GM18520 (cell line): Measurements from ENCODE around the gene GNAI1.

Source experiments
- ATAC-seq: cut with Tn5 transposase; IDR thresholded peaks from one replicate; pipeline ENCODE4 v1.9.1; 2021; ENCODE audit not compliant: unreplicated experiment

Gene GNAI1

GRCh38 chr7:80244206-80244916 lies 109.7 kb downstream of the GNAI1 start:
- ATAC-seq = no peak

GRCh38 chr7:80247144-80247543 lies 112.5 kb downstream of the GNAI1 start:
- ATAC-seq = no peak

GRCh38 chr7:80247891-80248290 lies 113.3 kb downstream of the GNAI1 start:
- ATAC-seq = no peak

GRCh38 chr7:80249184-80249583 lies 114.6 kb downstream of the GNAI1 start:
- no peak for ATAC-seq

- no peak for ATAC-seq
These were observed 115.1 kb downstream of the GNAI1 start for GRCh38 chr7:80249619-80250295.

GRCh38 chr7:80253237-80253636 lies 118.6 kb downstream of the GNAI1 start:
- no peak for ATAC-seq

DNA sequence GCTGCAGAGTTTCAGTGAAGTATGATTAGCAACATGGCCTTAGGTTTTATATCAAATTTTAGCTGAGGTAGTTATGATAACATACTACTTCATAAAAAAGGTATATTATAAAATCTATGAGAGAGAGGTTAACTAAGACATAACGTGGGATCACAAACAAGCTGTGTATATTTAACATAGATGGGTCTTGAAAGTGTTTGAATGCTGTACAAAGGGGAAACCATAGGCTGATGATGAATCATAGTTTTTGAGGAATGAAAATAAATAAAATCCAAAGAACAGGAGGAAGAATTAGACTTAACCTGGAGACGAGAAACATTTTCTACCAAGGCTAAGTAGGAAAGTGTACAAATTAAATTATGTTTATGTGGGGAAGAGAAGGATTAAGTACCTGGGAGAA lies 119.0 kb downstream of the GNAI1 start:
- ATAC-seq = no peak

GRCh38 chr7:80255656-80256055 lies 121.0 kb downstream of the GNAI1 start:
- no peak for ATAC-seq

DNA sequence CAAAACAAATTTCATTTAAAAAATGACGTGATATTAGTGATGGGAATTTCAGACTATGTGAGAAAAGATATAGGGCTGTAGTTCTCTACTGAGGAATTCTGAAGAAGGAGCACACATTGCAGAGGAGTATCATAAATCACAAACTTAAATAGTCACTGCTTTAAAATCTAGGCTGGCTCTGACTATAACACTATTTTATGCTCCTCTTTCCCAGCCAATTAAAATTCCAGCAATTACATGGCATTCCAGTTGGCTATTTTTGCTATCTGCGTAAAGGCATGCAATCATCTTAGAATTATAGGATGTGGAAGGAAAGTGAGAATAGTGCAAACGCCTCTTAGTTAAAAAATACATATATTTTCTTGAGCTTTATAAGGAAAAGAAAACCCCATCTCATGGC lies 123.1 kb downstream of the GNAI1 start:
- no peak for ATAC-seq

- ATAC-seq = no peak
These were observed 126.0 kb downstream of the GNAI1 start for GRCh38 chr7:80260606-80261005.

GRCh38 chr7:80263333-80263732 lies 128.7 kb downstream of the GNAI1 start:
- ATAC-seq = no peak

DNA sequence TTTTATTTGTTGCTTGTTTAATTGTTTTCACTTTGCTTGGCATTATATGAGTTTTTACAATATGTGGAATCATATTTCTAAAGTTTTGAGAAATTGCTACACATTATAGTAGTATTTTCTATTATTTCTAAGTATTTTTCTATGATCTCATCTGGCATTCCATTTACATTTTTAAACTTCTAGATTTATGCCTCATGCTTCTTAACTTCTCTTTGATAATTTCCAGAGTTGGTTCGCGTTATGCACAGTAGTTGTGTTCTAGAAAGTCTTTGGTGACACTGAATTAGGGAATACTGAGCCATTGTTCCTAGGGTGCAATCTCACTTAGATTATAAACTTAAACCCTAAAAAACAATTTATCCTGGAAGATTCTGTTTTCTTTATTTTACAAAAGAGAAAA lies 129.2 kb downstream of the GNAI1 start:
- ATAC-seq = no peak

- no peak for ATAC-seq
These were observed 130.3 kb downstream of the GNAI1 start for GRCh38 chr7:80264769-80265495.

GRCh38 chr7:80272560-80273239 lies 138.1 kb downstream of the GNAI1 start:
- no peak for ATAC-seq

GRCh38 chr7:80273327-80273726 lies 138.7 kb downstream of the GNAI1 start:
- ATAC-seq = no peak

DNA sequence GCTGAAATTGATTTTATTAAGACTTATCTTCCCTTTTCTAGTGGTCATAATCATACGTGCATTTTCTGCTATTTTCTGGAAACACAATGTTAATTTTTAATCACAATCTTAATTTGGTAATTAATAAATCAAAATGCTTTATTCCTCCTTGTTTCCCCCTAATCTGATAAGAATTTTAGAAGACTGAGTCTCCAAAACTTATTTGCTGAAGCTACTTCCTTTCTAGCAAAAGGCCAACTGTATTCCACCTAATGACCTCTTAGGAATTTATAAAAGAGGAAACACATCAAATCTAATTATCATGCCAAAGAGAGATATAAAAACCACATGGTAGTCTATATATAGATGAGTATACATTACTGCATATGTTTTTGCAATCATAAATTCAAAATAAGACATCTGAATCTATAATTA lies 140.6 kb downstream of the GNAI1 start:
- no peak for ATAC-seq
